ENCODE results near the gene FAM13A.
"Not testable (repeated sequence)": the region's sequence is repeated elsewhere in the genome, so short reads cannot be mapped to it uniquely, and the experiment has no call there.

The FAM13A gene

GRCh38 chr4:88999392-88999930 is 57.5 kb downstream of the FAM13A start:
- DNase-seq (ENCODE audit: low read depth), result no peak

- no peak for DNase-seq (ENCODE audit: low read depth)
Observed at GRCh38 chr4:88998891-88999290, 58.1 kb downstream of the FAM13A start.

GRCh38 chr4:88998001-88998400 is 59.0 kb downstream of the FAM13A start:
- DNase-seq (ENCODE audit: low read depth), result no peak

- DNase-seq (ENCODE audit: low read depth), result no peak
Observed at GRCh38 chr4:88995874-88996273, 61.1 kb downstream of the FAM13A start.

GRCh38 chr4:88995257-88995656 is 61.7 kb downstream of the FAM13A start:
- not testable (repeated sequence) for DNase-seq (ENCODE audit: low read depth)

- no peak for DNase-seq (ENCODE audit: low read depth)
Observed at GRCh38 chr4:88993246-88993645, 63.7 kb downstream of the FAM13A start.

GRCh38 chr4:88991746-88992145 is 65.2 kb downstream of the FAM13A start:
- DNase-seq (ENCODE audit: low read depth), result no peak

- no peak for DNase-seq (ENCODE audit: low read depth)
Observed at GRCh38 chr4:88989990-88990389, 67.0 kb downstream of the FAM13A start.

- peak; percentile 87 for DNase-seq (ENCODE audit: low read depth)
Observed at GRCh38 chr4:88985088-88985773, 71.8 kb downstream of the FAM13A start.

- no peak for DNase-seq (ENCODE audit: low read depth)
Observed at GRCh38 chr4:88982757-88983156, 74.2 kb downstream of the FAM13A start.

GRCh38 chr4:88981993-88982392 is 75.0 kb downstream of the FAM13A start:
- no peak for DNase-seq (ENCODE audit: low read depth)

GRCh38 chr4:88981556-88981955 is 75.4 kb downstream of the FAM13A start:
- no peak for DNase-seq (ENCODE audit: low read depth)

GRCh38 chr4:88979276-88979675 is 77.7 kb downstream of the FAM13A start:
- no peak for DNase-seq (ENCODE audit: low read depth)

GRCh38 chr4:88976775-88977035 is 80.3 kb downstream of the FAM13A start:
- DNase-seq (ENCODE audit: low read depth), result no peak

- DNase-seq (ENCODE audit: low read depth), result no peak
Observed at GRCh38 chr4:88975958-88976774, 80.8 kb downstream of the FAM13A start.

GRCh38 chr4:88971536-88971935 is 85.4 kb downstream of the FAM13A start:
- DNase-seq (ENCODE audit: low read depth), result no peak

- no peak for DNase-seq (ENCODE audit: low read depth)
Observed at GRCh38 chr4:88969746-88970145, 87.2 kb downstream of the FAM13A start.

GRCh38 chr4:88969271-88969670 is 87.7 kb downstream of the FAM13A start:
- no peak for DNase-seq (ENCODE audit: low read depth)

- DNase-seq (ENCODE audit: low read depth), result no peak
Observed at GRCh38 chr4:88967883-88968331, 89.1 kb downstream of the FAM13A start.

- DNase-seq (ENCODE audit: low read depth), result no peak
Observed at GRCh38 chr4:88965053-88965452, 91.9 kb downstream of the FAM13A start.

- peak; percentile 60 for DNase-seq (ENCODE audit: low read depth)
Observed at GRCh38 chr4:88964450-88964849, 92.5 kb downstream of the FAM13A start.

GRCh38 chr4:88963817-88964216 is 93.2 kb downstream of the FAM13A start:
- DNase-seq (ENCODE audit: low read depth), result peak; percentile 54

GRCh38 chr4:88962396-88962795 is 94.6 kb downstream of the FAM13A start:
- no peak for DNase-seq (ENCODE audit: low read depth)

All from fibroblast of the conjunctiva (primary cell).